Measurements from ENCODE around the gene CEBPA.
A peak's percentile ranks its signal among the peaks of the same experiment; 100 is the strongest.
"Not testable (repeated sequence)": the region's sequence is repeated elsewhere in the genome, so short reads cannot be mapped to it uniquely, and the experiment has no call there.

CEBPA gene

GRCh38 chr19:33300009-33300893 is 2.1 kb downstream of the CEBPA start:
- no peak for DNase-seq (ENCODE audit: low spot score)

DNA sequence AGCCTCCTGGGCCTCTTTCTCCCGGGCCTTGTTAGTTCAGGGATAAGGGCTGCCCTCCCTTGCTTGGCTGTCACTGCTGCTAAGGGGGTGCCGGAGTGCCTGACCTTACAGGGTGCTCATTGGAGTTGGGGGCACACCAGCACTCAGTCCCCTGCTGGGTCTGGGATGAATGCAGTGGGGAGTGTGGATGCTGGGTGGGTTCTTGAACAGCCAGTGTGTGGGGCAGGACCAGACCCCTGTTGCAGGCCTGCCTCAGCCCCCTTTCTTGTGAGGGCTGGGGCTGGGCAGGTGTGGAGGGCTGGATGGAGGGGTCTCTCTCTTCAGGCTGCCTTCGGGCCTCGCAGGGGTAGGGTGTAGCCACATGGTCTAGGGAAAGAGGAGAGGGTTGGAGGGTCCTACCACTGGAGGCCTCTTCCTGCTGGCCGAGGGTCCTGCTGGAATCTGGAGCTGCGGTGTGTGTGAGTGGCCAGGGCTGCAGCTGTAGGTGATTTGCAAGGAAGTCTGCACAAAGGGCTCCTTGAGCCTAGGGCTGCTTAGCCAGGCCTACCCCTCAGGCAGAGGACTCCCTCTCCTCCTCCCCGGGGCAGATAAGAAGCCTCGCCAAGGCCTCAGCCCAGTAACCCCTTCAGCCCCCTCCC is 3.2 kb downstream of the CEBPA start:
- DNase-seq (ENCODE audit: low spot score) = no peak

GRCh38 chr19:33298146-33298911 is 4.0 kb downstream of the CEBPA start:
- DNase-seq (ENCODE audit: low spot score) = peak; percentile 24

GRCh38 chr19:33297401-33298145 is 4.8 kb downstream of the CEBPA start:
- peak; percentile 2 for DNase-seq (ENCODE audit: low spot score)

GRCh38 chr19:33296488-33296971 is 5.8 kb downstream of the CEBPA start:
- peak; percentile 4 for DNase-seq (ENCODE audit: low spot score)

DNA sequence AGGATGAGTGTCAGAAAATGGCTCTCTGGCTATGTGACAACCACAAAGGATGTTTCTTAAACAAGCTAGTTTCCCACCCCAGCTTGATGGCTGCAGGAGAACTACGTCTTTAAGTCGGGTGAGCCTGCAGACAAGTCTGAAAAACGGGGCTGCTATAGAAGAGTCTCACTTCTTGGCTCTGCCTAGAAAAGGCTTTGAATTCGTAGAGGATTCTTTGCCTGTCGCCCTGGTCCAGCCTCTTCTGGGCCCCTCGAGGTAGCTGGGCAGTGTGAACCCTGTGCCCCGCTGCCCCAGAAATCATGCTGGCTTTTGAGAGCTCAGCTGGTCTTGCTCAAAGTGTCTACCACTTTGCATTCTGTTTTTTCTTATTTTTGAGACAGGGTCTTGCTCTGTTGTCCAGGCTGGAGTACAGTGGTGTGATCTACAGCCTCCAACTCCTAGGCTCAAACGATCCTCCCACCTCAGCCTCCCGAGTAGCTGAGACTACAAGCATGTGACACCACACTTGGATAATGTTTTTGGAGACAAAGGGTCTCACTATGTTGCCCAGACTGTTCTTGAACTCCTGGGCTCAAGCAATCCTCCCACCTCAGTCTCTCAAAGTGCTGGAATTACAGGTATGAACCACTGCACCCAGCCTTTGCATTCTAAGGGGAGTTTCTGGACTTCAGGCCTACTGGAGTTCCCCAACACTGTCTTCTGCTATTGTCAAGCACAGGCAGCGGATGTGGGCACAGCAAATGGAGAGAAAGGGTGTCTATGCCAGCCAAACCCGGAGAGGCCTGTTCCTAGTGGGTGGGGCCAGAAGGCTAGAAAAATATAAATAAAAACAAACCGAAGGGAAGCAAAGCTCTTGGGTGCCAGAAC is 6.5 kb downstream of the CEBPA start:
- no peak for DNase-seq (ENCODE audit: low spot score)

- not testable (repeated sequence) for DNase-seq (ENCODE audit: low spot score)
Observed at GRCh38 chr19:33295046-33295445, 7.3 kb downstream of the CEBPA start.

DNA sequence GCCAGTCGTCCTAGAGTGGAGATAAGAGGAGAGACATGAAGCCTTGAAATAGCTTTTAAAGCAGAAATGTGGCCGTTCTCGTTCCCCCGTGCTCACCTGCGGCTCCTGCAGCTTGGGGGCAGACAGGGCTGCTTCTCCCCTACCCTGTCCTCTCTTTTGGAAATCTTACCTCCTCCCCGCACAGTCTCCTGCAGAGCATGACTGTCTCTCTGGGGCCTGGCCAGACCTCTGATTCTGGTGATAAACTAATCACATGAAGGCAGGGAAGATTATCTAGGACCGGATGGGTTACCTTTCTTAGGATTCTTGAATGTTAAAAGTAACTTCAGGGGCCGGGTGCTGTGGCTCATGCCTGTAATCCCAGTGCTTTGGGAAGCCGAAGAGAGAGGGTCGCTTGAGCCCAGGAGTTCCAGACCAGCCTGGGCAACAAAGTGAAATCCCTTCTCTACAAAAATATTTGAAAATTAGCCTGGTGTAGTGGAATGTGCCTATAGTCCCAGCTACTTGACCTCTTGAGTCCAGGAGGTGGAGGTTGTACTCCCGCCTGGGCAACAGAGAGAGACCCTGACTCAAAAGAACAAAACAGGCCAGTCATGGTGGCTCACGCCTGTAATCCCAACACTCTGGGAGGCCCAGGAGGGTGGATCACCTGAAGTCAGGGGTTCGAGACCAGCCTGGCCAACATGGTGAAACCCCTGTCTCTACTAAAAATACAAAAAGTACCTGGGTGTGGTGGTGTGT is 8.1 kb downstream of the CEBPA start:
- DNase-seq (ENCODE audit: low spot score) = no peak

- no peak for DNase-seq (ENCODE audit: low spot score)
Observed at GRCh38 chr19:33293255-33294057, 8.9 kb downstream of the CEBPA start.

DNA sequence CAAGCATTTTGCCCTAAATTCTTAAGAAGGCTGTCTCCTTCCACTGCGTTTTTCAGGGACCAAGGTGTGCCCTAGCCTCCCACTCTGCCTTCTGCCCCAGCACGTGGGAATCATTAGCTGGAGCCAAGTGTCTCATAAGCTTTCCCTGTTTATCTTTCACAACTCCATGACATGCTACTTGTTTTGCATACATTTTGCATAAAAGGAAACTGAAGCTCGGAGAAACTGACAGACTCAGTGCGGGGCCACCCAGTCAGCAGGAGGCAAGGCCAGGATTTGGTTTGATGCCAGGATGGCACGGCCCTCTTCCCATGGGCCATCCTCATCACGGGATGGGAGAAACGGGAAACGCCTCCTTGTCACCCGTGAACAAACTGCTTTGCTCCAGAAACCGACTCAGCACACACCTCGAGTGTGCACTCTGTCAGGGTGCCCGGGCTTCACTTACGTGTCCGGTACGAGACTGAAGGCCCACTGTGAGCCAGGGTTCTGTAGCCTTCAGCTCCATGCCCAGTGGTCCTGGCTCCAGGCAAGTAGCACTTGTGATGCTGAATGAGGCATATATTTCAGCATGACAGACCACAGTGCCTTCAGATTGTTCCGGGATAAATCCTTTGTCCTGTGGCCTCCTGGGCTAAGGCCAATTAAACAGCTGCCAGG is 9.6 kb downstream of the CEBPA start:
- no peak for DNase-seq (ENCODE audit: low spot score)

- DNase-seq (ENCODE audit: low spot score) = no peak
Observed at GRCh38 chr19:33291623-33292534, 10.5 kb downstream of the CEBPA start.

- no peak for DNase-seq (ENCODE audit: low spot score)
Observed at GRCh38 chr19:33290956-33291622, 11.2 kb downstream of the CEBPA start.

GRCh38 chr19:33290082-33290815 is 12.1 kb downstream of the CEBPA start:
- DNase-seq (ENCODE audit: low spot score) = no peak

DNA sequence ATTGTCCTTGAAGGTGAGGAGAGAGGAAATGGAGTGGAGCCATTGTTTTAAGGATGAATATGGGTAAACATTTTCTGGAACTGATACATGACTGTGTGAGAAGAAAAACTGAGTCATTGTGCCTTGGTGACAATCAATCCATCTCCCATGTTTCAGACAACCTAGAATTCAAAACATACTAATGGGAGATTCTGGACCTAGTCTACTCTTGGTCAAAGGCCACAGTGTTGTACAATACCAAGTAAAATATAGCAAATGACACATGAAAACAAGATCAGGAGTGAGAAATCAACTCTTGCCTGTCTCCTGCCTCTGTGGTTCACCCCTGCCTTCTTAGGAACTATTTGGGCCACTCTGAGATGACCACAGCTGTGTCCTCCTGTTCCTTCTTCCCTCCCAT is 13.1 kb downstream of the CEBPA start:
- no peak for DNase-seq (ENCODE audit: low spot score)

DNA sequence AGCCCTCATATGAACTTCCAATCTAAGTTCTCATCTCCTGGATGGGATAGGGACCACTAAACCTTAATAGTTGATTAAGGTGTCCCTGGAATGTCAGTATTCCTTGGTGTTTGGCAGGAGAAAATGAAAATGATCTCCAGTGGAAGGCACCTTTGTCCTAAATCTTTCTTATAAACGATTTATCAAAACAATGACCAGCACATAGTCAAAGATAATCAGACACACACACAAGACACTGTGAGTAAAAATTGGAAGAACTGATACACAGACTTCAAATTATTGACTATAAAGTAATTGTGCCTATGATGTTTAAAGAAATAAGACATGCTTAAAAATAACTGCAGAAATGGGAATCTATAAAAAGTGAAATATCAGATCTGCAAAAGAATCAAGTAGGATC is 13.7 kb downstream of the CEBPA start:
- DNase-seq (ENCODE audit: low spot score) = no peak

DNA sequence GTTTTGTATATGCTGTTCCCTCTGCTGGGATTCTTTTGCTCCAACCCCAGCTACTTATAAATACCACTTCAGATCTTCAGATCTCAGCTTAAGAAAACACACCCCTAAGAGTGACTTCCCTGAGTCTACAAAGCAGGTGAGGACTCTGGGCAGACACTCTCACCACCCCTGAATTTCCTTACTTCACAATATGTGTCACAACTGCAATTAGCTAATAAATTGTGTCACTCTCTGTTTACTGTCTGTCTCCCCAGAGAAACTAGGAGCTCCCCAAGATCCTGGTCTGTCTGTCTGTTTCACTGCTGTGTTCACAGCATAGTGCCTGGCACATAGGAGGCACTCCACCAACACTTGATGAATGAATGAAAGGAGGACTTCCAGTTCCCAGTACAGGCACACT is 14.4 kb downstream of the CEBPA start:
- no peak for DNase-seq (ENCODE audit: low spot score)

Data from iPS-NIHi11 (cell line).